ENCODE measurements around the gene ENOSF1. TPM values are rescaled to one million over a fixed set of nuclear protein-coding genes. Genes with fewer than 3 reads are reported as not detected.

ENOSF1 gene
- total and polyA plus RNA-seq, 2 of the 13 experiments (the other 11 are each of a cell fraction or from before 2014, with no cell fraction given), result 37.6 to 40.1 TPM

- peak; percentile 79 for TF ChIP-seq ARID4A (CRISPR knock-in tag; IDR thresholded peaks at IDR 0.05; ENCODE audit: borderline replicate concordance)
- TF ChIP-seq ETV6 (CRISPR knock-in tag; conservative IDR thresholded peaks at IDR 0.05), result peak; percentile 92; the same call in 1 of the 2 replicates
- no peak for TF ChIP-seq ZNF607 (CRISPR knock-in tag; IDR thresholded peaks at IDR 0.05; ENCODE audit: borderline replicate concordance)
- no peak for TF ChIP-seq NFRKB (IDR thresholded peaks at IDR 0.05)
- TF ChIP-seq, protein P1, sequence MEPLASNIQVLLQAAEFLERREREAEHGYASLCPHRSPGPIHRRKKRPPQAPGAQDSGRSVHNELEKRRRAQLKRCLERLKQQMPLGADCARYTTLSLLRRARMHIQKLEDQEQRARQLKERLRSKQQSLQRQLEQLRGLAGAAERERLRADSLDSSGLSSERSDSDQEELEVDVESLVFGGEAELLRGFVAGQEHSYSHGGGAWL (CRISPR knock-in tag; IDR thresholded peaks at IDR 0.05), result peak; percentile 77
- no peak; the same call in 1 of the 2 replicates for TF ChIP-seq THYN1 (CRISPR knock-in tag; IDR thresholded peaks at IDR 0.05; ENCODE audit: borderline replicate concordance, low read depth)
- TF ChIP-seq FOXJ3 (CRISPR knock-in tag; IDR thresholded peaks at IDR 0.05; ENCODE audit: borderline replicate concordance), result no peak
- TF ChIP-seq NFE2L2 (IDR thresholded peaks at IDR 0.05; ENCODE audit: low read length), result no peak
- TF ChIP-seq ZNF235 (CRISPR knock-in tag; IDR thresholded peaks at IDR 0.05; ENCODE audit: borderline replicate concordance), result 0 out of 2 replicates have a peak, but pooled peaks have one; percentile 46
- 0 out of 2 replicates have a peak, but pooled peaks have one; percentile 2 for TF ChIP-seq ONECUT2 (CRISPR knock-in tag; IDR thresholded peaks at IDR 0.05)
- TF ChIP-seq ZNF547 (CRISPR knock-in tag; IDR thresholded peaks at IDR 0.05), result no peak
- no peak for TF ChIP-seq PHF5A (CRISPR knock-in tag; IDR thresholded peaks at IDR 0.05; ENCODE audit: low read depth, unreplicated experiment)
- no peak for TF ChIP-seq ZNF598 (CRISPR knock-in tag; IDR thresholded peaks at IDR 0.05; ENCODE audit: borderline replicate concordance)
- no peak for TF ChIP-seq CEBPB (IDR thresholded peaks at IDR 0.05; ENCODE audit: borderline replicate concordance, low read depth, low read length)
- TF ChIP-seq YY1 (IDR thresholded peaks at IDR 0.05; ENCODE audit: insufficient read depth, insufficient replicate concordance, low read depth, low read length), result peak; percentile 10
- TF ChIP-seq PAF1 (CRISPR knock-in tag; IDR thresholded peaks at IDR 0.05), result no peak
- TF ChIP-seq, protein P2, sequence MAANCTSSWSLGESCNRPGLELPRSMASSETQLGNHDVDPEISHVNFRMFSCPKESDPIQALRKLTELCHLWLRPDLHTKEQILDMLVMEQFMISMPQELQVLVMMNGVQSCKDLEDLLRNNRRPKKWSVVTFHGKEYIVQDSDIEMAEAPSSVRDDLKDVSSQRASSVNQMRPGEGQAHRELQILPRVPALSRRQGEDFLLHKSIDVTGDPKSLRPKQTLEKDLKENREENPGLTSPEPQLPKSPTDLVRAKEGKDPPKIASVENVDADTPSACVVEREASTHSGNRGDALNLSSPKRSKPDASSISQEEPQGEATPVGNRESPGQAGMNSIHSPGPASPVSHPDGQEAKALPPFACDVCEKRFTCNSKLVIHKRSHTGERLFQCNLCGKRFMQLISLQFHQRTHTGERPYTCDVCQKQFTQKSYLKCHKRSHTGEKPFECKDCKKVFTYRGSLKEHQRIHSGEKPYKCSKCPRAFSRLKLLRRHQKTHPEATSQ (CRISPR knock-in tag; IDR thresholded peaks at IDR 0.05; ENCODE audit: borderline replicate concordance), result no peak
- peak; percentile 45 for TF ChIP-seq ZNF788 (CRISPR knock-in tag; IDR thresholded peaks at IDR 0.05; ENCODE audit: borderline replicate concordance)
- TF ChIP-seq, protein P3, sequence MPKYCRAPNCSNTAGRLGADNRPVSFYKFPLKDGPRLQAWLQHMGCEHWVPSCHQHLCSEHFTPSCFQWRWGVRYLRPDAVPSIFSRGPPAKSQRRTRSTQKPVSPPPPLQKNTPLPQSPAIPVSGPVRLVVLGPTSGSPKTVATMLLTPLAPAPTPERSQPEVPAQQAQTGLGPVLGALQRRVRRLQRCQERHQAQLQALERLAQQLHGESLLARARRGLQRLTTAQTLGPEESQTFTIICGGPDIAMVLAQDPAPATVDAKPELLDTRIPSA (CRISPR knock-in tag; IDR thresholded peaks at IDR 0.05; ENCODE audit: borderline replicate concordance), result no peak
- no peak for TF ChIP-seq GTF3A (CRISPR knock-in tag; conservative IDR thresholded peaks at IDR 0.05)
- no peak for TF ChIP-seq MBD4 (IDR thresholded peaks at IDR 0.05; ENCODE audit: borderline replicate concordance, low read length)
- no peak for TF ChIP-seq ZNF20 (CRISPR knock-in tag; IDR thresholded peaks at IDR 0.05)
- no peak for TF ChIP-seq ZNF660 (CRISPR knock-in tag; IDR thresholded peaks at IDR 0.05; ENCODE audit: borderline replicate concordance, low read depth)
Observed at GRCh38 chr18:658001-658946, 54.2 kb downstream of the ENOSF1 start (continued).

Measured in HepG2 (cell line).